GM19035 (cell line): ENCODE results near the gene TGFA.

Source experiments
- ATAC-seq: cut with Tn5 transposase; IDR thresholded peaks from one replicate; pipeline ENCODE4 v1.9.1; 2021; ENCODE audit not compliant: unreplicated experiment

TGFA gene

DNA sequence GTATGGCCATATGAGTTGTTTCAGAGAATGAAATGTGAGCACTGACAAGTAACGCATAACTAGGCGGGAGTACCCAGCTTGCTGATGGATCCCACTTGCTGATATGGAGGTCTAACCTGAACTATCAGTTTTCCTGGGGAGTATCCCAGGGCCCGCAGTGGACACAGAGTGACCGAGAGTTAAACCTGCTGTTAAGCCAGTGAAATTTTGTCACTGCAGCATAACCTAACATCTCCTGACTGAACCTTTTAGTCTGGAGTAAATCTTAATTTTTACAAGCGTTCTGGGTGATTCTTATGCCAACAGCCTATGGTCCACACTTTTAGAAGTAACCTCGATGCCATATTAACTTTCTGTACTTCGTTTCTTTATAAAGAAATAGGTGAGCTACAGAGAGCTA, 54.4 kb downstream of the TGFA start:
- ATAC-seq, result no peak

DNA sequence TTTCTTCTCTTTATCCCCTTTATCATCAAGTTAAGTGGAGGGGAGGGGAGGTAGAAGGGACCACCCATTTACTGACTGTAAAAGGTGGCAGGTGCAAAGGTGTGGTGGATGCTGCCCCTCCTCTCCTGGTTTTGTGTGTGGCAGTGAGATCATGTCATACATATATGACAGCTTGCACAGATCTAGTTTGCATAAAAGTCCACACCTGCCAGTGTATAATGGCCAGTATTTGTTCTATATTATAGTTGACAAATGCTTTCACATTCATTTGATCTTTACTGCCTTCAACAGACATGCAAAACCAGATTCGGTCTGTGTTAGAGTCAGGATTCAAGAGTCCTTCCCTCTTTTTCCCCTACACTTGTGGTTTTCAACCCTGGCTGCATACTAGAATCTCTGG, 55.1 kb downstream of the TGFA start:
- ATAC-seq, result no peak

DNA sequence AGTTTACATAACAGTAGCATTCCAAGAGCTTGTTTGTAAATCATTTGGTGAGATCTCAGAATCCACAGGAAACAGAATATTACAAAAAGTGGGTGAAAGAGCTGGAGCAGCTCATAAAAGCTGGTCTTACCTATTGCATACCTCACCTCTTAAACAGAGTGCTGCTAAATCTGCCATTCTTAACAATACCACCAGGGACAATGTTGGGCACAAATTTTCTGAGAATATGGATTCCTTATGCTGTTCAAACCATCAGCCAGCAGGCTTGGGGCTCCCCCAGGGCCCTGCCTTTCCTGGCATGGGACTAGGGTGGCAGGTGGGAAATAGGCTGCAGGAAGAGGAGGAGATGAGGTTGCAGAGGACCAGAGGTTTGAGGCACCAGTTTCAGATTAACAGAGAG, 55.6 kb downstream of the TGFA start:
- no peak for ATAC-seq

DNA sequence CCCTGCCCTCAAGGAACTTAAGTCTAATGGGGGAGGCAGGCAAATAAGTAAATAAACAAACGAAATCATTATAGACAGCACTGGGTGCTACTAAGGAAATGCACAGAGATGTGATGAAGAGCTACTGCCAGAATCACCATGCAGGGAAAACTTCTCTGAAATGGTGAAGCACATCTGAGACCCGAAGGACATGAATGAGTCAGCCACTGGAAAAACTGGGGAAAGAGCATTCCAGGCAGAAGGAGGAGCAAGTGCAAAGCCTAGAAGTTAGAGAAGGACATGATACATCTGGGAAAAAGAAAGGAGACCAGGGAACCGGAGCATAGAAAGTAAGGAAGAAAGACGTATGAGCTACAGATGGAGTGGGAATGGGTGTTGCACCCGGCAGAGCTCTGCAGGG, 56.8 kb downstream of the TGFA start:
- no peak for ATAC-seq

DNA sequence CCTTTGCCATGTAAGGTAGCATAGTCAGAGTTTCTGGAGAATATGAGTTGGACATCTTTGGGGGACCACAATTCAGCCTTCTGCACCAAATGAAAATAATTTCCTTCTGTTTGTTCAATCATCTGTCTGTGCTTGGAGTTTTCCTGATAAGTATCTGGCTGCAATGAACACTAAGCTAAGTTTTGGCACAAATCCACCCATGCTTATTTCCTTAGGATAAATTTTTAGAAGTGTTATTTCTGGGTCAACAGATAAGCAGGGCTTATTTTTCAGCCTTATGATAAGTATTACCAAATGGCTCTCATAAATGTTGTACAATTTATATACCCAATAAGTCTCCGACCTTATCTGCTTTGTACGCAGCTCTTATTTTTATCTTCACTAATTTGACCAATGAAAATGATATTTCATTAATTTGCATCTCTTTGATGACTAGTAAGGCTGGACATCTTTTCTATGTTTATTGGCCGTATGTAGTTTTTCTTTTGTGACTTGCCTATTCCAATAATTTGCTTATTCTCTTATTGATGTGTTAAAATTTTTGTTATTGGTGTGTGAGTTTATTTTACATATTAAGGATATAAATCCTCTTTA, 59.2 kb downstream of the TGFA start:
- ATAC-seq, result no peak

DNA sequence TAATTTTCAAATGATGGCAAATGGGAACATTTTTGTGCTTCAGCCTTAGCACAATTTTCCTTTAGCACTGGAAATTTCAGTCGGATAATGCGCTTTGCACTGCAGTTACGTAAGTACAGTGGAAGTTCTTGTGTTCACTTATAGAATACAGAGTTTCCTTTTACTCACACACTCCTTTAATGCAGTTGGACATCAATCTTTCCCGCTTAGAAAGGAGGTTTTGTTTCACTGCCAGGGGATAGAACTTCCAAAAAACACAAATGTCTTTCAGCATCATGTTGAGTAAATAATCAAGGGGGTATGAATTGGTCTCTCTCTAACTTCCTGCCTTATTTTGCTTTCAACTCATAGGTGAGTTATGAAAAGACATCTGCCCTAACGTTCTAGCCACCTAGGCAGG, 63.2 kb downstream of the TGFA start:
- ATAC-seq, result no peak

DNA sequence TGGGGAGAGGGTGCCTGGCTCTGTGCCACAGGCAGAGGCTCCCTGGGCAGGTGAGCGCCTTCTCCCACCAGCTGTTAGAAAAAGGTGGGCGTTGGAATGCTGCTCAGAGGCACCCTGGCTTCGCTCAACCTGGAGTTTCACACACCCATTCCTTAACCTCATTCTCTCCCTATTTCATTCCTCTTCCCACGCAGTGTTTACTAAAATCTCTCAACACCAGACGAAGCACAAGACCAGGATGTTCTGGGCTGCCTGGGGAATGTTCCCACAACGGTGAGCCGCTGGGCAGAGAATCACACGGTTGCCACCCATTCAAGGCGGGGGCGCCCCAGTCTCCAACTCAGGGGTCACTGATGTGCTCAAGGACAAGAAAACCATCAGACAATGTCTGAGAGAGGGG, 64.5 kb downstream of the TGFA start:
- ATAC-seq, result no peak

DNA sequence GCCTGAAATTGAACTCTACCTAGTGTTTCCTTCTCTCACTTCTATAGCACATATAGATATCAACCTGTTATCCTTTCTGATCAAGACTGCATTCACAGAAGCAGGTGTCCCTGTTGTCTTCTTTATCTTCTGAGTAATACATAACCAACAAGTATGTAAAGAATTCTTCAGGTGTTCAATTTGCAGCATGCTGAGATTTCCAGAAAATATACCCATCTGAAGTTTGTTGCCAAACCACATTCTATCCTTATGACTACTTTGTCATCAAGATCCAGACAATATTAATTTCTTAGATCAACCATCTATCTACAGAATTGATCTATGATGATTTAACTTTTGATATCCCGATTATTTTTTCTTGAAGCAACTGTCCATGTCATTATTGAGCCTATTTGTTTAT, 69.5 kb downstream of the TGFA start:
- no peak for ATAC-seq

DNA sequence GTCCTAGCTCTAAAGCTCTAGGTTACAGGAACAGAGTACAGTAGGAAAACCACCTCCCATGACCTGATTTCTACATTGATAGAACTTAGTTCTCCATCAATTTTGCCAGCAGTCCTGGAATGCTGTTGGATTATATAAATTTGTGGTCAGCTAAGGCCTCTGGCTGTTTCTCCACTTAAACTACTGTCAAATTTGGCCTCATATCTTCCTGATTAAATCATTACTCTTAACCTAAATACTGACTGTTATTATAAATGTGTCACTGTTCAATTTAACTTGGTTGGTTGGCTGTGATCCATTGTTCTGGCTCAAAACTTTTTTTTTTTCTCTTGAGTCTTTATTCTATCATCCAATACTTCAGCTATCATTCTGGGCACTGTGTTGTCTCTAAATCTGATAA, 71.2 kb downstream of the TGFA start:
- ATAC-seq, result no peak

DNA sequence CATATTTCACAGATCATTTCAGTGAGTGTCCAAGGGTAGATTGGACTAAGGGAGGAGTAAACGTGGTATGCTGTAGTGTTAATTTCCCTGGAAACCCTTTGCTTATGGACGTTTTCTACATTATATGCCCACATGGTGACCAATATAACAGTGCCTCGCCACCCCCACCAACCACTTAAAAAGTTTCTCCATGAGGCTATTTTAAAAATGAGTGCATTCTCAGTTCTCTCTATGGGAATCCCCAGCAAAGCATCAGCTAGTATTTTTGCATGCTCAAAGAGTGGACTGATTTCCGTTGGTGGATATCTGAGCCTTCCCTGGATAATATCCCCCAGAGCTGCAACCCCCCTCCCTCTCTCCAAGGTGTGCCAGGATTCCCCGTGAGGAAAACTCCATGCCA, 73.2 kb downstream of the TGFA start:
- ATAC-seq, result no peak

DNA sequence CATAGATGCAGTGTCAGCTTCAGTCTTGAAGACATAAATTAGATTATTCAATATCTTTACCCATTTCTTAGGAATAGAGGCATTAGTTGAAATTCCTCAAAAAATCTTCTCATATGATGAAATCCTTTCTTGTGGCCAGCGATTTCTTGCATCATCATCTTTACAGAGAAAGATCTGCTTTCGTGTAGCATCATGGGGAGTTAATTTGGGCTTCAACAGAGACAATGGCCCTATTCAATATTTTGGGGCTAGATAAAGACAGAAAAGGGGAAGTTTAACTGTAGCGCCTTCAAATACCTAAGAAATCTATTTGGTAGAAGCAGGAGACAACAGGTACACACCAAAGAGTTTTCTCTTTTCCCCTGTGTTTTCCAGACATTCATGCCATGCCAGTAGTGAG, 73.8 kb downstream of the TGFA start:
- no peak for ATAC-seq

DNA sequence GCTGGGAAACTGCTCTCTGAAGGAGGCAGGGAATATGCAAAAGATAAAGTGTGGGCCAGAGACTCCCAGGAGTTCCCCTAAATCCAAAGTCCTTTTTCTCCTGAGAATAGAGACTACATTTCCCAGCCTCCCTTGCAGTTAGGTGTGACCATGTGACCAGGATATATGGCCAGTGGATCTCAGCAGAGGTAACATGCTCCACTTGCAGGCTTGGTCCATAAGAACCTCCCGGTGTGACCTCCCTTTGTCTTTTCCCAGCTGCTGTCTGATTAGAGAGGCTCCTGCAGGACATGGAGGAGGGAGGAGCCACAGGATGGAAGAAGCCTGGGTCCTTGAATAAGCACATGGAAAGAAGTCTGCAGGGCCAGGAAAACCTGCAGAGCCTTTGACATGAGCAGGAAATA, 76.2 kb downstream of the TGFA start:
- ATAC-seq, result no peak

DNA sequence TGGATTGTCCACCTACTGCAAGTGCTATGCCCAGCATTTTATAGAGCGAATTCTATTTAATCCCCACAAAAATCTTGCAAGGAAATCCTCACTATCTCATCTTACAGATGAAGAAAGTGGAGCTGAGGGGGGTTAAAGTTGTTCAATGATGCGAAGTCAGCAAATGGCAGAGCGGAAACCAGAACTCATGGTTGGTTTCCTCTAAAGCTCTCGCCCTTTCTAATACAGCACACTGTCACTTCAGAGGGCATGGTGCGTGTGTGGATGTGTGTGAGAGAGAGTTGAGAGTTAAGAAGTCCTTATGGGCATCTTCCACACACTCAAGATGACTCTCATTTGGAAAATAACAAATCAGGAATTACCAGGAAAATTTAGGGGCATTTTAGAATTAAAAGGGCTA, 78.4 kb downstream of the TGFA start:
- ATAC-seq, result no peak

DNA sequence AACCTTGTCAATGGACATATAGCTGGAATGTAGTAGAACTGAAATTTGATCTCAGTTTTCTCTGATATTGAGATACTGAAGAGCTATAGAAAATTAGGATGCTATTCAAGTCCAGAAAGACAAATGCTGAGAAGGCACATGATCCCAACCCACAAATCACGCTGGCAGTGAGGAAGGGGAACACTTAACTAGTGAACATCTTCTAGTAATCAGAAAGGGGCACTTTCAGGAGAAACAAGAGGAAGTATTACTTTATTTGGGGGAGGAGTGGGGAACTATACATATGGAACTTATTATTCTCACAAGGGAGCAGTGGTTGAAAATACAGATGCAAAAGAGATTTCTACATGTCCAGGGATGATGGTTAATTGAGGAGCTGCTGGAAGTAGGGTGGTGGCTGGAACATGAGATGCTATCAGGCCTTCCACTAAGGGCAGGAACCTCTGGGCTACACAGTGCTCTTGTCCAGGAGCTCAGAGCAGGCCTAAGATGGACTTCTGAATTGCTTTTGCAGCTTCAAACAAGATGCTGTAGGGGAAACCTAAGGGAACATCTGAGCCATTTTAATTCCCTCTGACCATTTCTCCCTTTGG, 79.3 kb downstream of the TGFA start:
- no peak for ATAC-seq

DNA sequence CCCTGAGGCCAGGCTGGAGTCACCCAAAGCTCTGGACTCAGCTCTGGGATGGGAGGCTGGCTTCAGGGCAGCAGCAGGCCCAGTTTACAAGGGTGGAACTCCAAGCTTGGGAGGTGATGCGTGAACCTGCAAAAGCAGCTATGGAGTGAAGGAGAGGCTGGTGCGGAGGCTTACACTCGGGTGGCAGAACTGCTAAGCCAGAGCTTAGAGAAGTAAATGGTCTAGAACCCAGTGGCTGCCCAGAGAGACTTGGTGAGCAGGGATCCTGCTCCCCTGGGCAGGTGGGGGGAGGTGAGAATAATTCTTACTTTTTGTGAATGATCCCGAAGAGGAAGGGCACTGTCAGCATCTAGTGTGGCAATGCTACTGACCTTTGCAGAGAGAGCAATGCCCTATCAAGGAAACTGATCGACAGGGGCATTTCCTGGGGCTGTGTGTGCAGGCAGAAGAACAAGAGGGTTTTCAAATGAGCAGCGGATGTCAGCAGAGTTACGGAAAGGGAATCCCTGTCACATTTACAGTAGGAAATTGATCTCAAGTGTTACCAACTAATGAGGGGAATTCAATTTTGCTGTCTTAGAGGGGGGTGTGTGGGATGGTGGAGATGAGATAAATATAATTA, 80.4 kb downstream of the TGFA start:
- ATAC-seq, result no peak

DNA sequence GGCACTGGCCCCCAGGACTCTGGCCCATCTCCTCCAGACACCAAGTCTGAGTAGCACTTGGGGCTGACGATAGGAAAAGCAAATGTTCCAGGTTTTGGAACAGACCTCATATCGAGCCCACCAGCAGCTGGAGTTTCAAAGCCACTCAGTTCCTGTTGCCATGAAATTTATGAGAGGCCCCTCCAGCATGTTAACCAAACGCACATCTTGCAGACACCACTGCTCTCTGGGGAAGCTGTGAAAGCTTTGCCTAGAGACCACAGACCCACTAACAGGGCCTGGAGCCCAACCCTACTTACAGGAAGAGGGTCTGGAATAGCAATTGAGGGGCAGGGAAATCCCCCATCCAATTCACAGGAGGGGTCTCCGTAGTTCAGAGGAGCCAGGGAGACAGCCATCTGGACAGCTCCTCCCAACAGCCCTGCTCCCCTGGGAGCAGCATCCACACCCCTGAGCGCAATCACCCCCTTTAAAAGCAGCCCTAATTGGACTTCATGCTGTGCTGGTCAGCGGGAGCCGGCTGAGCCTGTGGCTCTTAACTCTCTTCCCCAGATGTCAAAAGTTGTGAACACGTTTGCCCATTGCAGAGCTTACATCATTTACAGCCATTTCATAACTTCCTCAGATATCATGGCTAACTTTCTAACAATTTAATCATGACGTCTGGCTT, 81.3 kb downstream of the TGFA start:
- no peak for ATAC-seq

DNA sequence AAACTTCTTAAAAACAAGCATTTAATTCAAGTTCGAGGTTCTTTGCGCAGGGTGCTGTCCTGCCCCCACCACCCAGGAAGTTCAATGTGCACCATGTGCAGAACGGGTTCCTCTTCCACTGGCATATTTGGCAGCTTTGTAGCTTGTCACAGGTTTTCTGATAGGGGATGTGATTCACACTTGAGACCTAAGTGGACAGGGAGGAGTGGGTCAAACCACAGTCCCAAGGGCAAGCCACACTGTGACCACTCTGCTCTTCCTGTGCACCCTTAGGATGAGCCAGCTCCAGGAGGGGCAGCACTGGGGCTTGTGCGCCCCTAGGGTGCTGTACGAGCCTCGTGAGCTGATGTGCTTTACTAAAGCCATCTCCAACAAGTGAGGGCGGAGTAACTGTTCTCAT, 82.5 kb downstream of the TGFA start:
- ATAC-seq, result no peak

DNA sequence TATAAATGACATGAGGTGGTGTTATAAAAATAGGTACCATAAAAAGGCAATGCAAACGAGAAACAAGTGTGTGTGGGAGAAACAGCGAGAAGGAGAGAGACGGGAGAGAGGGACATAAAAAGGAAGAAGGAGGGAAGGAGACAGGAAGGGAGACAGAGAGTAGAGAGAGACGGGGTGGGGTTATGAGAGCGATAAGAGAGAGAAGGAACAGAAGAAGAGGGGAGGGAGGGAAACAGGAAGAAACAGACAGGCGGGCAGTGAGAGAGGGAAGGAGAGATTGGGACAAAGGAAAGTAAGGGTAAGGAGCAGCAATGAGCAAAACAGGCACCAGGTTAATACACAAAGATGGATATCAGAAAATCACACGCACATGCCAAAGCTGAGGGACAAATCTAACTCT, 83.7 kb downstream of the TGFA start:
- no peak for ATAC-seq

DNA sequence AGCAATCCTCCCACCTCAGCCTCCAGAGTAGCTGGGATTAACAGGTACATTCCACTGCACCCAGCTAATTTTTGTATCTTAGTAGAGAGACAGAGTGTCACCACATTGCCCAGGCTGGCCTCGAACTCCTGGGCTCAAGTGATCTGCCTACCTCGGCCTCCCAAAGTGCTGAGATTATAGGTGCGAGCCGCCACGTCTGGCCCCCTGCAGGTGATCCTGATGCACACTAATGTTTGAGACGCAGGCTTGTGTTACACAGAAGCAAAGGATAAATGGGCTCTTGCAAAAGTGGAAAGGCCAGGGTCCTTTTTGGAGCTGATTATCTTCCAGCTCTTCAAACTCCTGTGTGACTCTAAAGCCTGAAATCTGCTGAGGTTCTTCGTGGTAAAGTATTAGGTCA, 84.2 kb downstream of the TGFA start:
- ATAC-seq, result no peak

DNA sequence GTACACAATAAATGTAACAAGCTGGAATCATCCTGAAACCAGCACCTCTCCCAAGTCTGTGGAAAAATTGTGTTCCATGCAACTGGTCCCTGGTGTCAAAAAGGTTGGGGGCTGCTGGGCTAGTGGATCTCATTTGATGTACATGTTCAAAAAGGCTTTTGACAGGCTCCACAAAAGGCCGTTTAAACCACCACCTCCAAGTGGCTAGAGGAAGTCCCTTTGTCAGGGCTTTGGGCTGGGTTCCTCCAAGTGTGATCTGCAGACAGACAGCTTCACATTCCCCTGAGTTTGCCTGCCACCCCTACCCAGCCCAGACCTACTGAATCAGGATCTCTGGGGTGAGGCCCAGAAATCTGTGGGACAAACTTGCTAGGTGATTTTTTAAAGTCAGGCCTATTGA, 84.7 kb downstream of the TGFA start:
- no peak for ATAC-seq

DNA sequence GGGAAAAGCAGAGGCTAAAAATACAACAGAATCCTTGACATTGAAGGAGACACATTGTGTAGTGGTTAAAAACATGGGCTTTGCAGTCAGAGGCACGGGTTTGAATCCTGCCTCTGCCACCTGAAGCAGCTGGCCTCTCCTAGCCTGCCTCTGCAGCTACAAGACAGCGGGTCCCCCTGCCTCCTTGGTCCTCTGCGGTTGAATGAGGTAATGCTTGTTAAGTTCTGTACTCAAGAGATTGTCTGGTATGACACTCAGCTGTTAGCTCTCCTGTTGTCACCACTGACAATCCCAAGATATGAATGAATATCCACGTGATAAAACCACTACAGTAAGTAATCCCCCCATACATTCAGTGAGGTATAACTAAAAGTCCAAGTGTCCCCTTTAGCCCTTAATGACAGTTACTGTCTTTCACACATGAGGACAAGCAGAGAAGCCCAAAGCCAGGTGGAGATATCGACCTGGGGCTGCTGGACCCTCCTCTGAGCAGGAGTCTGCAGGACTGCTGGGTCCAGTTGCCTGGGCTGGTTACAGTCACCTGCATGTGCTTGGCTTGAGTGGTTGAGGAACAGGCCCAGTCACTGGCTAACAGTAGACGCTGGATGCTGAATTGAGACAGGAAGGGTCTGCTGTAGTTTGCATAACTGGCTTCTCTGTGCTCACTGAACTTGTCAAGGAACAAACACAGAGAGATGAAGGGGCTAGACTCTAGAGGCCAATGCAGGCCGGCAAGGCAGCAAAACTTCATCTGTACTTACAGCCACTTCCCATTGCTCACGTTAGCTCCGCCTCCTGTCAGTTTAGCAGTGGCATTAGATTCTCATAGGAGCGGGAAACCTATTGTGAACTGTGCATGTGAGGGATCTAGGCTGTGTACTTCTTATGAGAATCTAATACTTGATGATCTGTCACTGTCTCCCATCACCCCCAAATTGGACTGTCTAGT, 85.5 kb downstream of the TGFA start:
- ATAC-seq, result no peak
